Cardiac fibroblast (primary cell): Measurements from ENCODE around the gene DNLZ.
"Not testable (repeated sequence)": the region's sequence is repeated elsewhere in the genome, so short reads cannot be mapped to it uniquely, and the experiment has no call there.

Experiments
- DNase-seq, 2 donors: peaks; one replicate each; pipeline versions ENCODE4 v3.0.0 to v3.0.0-alpha.2; 2010; ENCODE audit warnings: low read depth in 2 of 2
- H3K4me3 ChIP-seq, 2 donors: replicated peaks in 1 of 2; 1 replicate in 1 of 2; 2 replicates in 1 of 2; pipeline ENCODE4 v1.5.1; 2011; ENCODE audit warnings: low read depth in 2 of 2, low read length in 2 of 2, mild to moderate bottlenecking in 2 of 2, moderate library complexity in 1 of 2
- TF ChIP-seq, protein P1 (sequence below): IDR thresholded peaks from one replicate; pipeline ENCODE4 v1.5.1; 2011; ENCODE audit warnings: low read depth, mild to moderate bottlenecking, low read length, inconsistent platforms

DNLZ gene

GRCh38 chr9:136322756-136323330, 40.7 kb downstream of the DNLZ start:
- H3K4me3 ChIP-seq: no peak overlapping the region
- no peak for DNase-seq
- TF ChIP-seq, protein P1, sequence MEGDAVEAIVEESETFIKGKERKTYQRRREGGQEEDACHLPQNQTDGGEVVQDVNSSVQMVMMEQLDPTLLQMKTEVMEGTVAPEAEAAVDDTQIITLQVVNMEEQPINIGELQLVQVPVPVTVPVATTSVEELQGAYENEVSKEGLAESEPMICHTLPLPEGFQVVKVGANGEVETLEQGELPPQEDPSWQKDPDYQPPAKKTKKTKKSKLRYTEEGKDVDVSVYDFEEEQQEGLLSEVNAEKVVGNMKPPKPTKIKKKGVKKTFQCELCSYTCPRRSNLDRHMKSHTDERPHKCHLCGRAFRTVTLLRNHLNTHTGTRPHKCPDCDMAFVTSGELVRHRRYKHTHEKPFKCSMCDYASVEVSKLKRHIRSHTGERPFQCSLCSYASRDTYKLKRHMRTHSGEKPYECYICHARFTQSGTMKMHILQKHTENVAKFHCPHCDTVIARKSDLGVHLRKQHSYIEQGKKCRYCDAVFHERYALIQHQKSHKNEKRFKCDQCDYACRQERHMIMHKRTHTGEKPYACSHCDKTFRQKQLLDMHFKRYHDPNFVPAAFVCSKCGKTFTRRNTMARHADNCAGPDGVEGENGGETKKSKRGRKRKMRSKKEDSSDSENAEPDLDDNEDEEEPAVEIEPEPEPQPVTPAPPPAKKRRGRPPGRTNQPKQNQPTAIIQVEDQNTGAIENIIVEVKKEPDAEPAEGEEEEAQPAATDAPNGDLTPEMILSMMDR: no peak

DNA sequence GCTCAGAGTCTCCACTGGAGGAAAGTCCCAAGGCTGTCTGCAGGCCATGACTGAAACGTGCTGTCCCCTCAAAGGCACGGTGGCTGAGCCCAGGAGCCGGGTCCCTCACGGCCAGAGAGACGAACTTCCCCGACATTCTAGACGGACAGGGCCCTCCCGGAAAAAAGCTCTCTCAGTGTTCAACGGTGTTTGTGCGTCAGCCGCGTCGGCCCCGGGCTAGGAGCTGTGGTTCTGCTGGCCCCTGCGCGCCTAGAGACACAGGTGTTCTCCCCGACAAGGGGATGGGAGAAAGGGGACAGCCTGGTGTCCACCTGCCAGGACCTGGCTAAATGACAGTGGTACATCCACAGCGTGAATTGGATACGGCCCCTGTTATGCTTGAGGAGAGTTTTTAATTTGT, 42.0 kb downstream of the DNLZ start:
- TF ChIP-seq, protein P1: no peak
- no peak overlapping the region for H3K4me3 ChIP-seq
- no peak for DNase-seq

GRCh38 chr9:136320972-136321371, 42.6 kb downstream of the DNLZ start:
- H3K4me3 ChIP-seq, DNase-seq: not testable (repeated sequence)

- H3K4me3 ChIP-seq, DNase-seq: not testable (repeated sequence)
These were observed 43.6 kb downstream of the DNLZ start for GRCh38 chr9:136319955-136320354.

DNA sequence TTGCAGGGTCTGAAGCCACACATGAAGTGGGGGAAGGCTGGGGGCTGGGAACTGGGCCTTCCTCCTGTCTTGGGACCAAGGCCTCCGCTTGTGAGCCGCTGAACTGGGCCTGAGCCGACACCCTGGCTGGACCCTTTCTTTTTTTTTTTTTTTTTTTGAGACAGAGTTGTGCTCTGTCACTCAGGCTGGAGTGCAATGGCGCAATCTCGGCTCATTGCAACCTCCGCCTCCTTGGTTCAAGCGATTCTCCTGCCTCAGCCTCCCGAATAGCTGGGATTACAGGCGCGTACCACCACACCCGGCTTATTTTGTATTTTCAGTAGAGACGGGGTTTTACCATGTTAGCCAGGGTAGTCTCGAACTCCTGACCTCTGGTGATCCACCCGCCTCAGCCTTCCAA, 44.3 kb downstream of the DNLZ start:
- not testable (repeated sequence) for DNase-seq, H3K4me3 ChIP-seq

- TF ChIP-seq, protein P1: no peak
- H3K4me3 ChIP-seq: no peak overlapping the region
These were observed 44.7 kb downstream of the DNLZ start for GRCh38 chr9:136318776-136319241.

GRCh38 chr9:136318111-136318775, 45.3 kb downstream of the DNLZ start:
- DNase-seq: no peak
- TF ChIP-seq, protein P1: no peak
- H3K4me3 ChIP-seq: no peak overlapping the region

More at GRCh38 chr9:136318776-136319241, 44.7 kb downstream of the DNLZ start:
- no peak for DNase-seq

- TF ChIP-seq, protein P1: no peak
- H3K4me3 ChIP-seq: no peak overlapping the region
- DNase-seq: no peak
These were observed 45.8 kb downstream of the DNLZ start for GRCh38 chr9:136317695-136318094.
